SK-N-DZ (cell line): ENCODE data around the gene PIAS1.
"Not testable (repeated sequence)": the region's sequence is repeated elsewhere in the genome, so short reads cannot be mapped to it uniquely, and the experiment has no call there.

Experiments used
- DNase-seq: peaks from one replicate; pipeline ENCODE4 v3.0.0-alpha.2; 2015; ENCODE audit warnings: low spot score

PIAS1 gene

GRCh38 chr15:68218331-68218730, 164.2 kb downstream of the PIAS1 start:
- no peak for DNase-seq

- DNase-seq: no peak
These were observed 165.0 kb downstream of the PIAS1 start for GRCh38 chr15:68218847-68219798.

GRCh38 chr15:68220489-68220888, 166.4 kb downstream of the PIAS1 start:
- DNase-seq: no peak

- peak; percentile 70 for DNase-seq
These were observed 166.9 kb downstream of the PIAS1 start for GRCh38 chr15:68220967-68221366.

GRCh38 chr15:68221530-68222431, 167.7 kb downstream of the PIAS1 start:
- not testable (repeated sequence) for DNase-seq

GRCh38 chr15:68222432-68222743, 168.3 kb downstream of the PIAS1 start:
- not testable (repeated sequence) for DNase-seq

GRCh38 chr15:68223171-68223570, 169.1 kb downstream of the PIAS1 start:
- DNase-seq: no peak

GRCh38 chr15:68224108-68224507, 170.0 kb downstream of the PIAS1 start:
- DNase-seq: no peak

GRCh38 chr15:68224546-68225250, 170.6 kb downstream of the PIAS1 start:
- no peak for DNase-seq

GRCh38 chr15:68225442-68225841, 171.3 kb downstream of the PIAS1 start:
- not testable (repeated sequence) for DNase-seq

GRCh38 chr15:68227643-68228142, 173.6 kb downstream of the PIAS1 start:
- no peak for DNase-seq

GRCh38 chr15:68228143-68228970, 174.2 kb downstream of the PIAS1 start:
- peak; percentile 37 for DNase-seq

GRCh38 chr15:68228971-68229385, 174.9 kb downstream of the PIAS1 start:
- no peak for DNase-seq

GRCh38 chr15:68229386-68230156, 175.5 kb downstream of the PIAS1 start, which contains the start of gene CLN6:
Gene CLN6 (minus strand): TSS chr15:68229728. CDS start chr15:68229584, 144 bp downstream.
- DNase-seq: peak; percentile 87

GRCh38 chr15:68230157-68231100, 176.3 kb downstream of the PIAS1 start:
- DNase-seq: peak; percentile 71

- DNase-seq: peak; percentile 93
These were observed 177.1 kb downstream of the PIAS1 start for GRCh38 chr15:68231102-68231818.

- no peak for DNase-seq
These were observed 178.3 kb downstream of the PIAS1 start for GRCh38 chr15:68232449-68232848.

GRCh38 chr15:68232937-68233336, 178.8 kb downstream of the PIAS1 start:
- no peak for DNase-seq
